Jurkat, Clone E6-1 (cell line): ENCODE data around the gene PSMB9.
"Not testable (repeated sequence)": the region's sequence is repeated elsewhere in the genome, so short reads cannot be mapped to it uniquely, and the experiment has no call there.

ENCODE experiments used
- DNase-seq: peaks from one replicate; pipeline ENCODE4 v3.0.0-alpha.2; 2011; ENCODE audit warnings: low read depth, low spot score
- H3K4me3 ChIP-seq: 2 replicates; pipeline ENCODE4 v1.5.1; 2011; ENCODE audit warnings: mild to moderate bottlenecking, low read length, control low read depth, moderate library complexity

Gene PSMB9

GRCh38 chr6:32855467-32856174, 1.6 kb downstream of the PSMB9 start:
- no peak overlapping the region for H3K4me3 ChIP-seq
- DNase-seq = no peak

GRCh38 chr6:32857156-32857891, 3.3 kb downstream of the PSMB9 start:
- no peak for DNase-seq
- H3K4me3 ChIP-seq = no peak overlapping the region

GRCh38 chr6:32858194-32858593, 4.2 kb downstream of the PSMB9 start:
- H3K4me3 ChIP-seq = no peak overlapping the region
- DNase-seq = no peak

GRCh38 chr6:32860674-32861073, 6.7 kb downstream of the PSMB9 start:
- no peak for DNase-seq
- no peak overlapping the region for H3K4me3 ChIP-seq

DNA sequence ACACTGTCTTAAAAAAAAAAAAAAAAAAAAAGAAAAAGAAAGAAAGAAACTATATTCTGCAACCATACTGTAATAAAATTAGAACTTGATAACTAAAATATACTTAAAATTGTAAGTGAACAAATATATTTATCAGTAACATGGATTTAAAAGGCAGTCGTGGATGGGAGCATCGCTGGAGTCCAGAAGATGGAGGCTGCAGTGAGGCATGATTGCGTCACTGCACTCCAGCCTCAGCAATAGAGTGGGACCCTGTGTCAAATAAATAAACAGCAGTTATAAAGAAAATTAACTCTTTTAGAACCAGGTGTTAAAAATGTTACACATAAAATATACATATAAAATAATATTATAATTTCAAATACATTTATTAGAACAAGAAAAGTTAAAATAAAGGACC, 8.7 kb downstream of the PSMB9 start:
- H3K4me3 ChIP-seq = no peak overlapping the region
- DNase-seq = no peak

DNA sequence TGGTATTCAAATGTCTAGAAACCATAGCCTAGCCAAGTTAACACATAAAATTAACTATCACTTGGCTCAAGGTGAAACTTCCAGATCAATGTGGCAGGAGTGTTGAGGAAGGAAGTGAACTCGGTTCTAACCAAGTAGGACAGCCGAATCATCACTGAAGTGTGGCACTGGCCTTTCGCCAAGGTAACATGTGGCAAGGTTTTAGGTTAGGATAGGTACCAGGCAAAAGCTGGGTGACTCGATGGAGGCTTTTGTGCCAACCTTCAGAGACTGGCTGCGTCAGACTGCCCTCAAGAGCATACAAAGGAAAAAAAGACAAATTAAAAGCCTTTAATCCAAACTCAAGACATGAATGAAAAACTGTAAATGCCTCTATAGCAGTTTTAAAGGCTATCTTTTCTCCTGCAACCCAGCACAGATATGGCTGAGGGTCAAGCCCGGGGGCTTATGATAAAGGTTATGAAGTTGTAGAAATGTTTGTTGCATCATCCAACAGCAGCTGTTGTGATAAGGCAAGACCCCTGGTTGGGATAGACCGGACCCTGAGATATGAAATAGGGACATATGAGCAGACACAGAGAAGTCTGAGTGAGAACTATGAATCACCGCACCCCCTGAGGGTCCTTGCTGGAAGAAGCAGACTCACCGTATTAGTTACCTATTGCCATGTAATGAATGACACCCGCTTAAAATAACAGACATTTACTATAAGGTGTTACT, 11.9 kb downstream of the PSMB9 start:
- no peak for DNase-seq
- H3K4me3 ChIP-seq = no peak overlapping the region

DNA sequence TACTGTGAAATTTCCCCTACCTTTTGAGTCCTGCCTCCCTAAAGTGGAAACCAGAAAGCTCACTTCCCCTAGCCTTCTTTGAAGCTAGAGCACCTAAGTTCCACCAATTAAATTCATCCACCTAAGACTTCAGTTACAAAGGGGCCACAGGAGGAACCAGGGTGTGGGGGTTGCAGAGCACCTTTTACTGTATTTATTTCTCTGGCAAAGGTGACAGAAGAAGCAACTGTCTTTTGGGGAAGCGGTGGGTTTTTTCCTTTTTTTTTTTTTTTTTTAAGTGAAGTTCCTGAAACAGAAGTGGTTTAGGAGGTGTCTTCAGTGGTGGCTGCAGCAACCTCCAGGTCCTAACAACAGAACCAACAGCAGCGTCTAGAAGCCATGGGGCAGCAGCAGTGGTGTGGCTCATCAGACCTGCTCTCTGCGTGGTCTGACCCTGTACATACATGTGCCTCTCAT, 13.1 kb downstream of the PSMB9 start:
- DNase-seq = no peak
- H3K4me3 ChIP-seq = no peak overlapping the region

DNA sequence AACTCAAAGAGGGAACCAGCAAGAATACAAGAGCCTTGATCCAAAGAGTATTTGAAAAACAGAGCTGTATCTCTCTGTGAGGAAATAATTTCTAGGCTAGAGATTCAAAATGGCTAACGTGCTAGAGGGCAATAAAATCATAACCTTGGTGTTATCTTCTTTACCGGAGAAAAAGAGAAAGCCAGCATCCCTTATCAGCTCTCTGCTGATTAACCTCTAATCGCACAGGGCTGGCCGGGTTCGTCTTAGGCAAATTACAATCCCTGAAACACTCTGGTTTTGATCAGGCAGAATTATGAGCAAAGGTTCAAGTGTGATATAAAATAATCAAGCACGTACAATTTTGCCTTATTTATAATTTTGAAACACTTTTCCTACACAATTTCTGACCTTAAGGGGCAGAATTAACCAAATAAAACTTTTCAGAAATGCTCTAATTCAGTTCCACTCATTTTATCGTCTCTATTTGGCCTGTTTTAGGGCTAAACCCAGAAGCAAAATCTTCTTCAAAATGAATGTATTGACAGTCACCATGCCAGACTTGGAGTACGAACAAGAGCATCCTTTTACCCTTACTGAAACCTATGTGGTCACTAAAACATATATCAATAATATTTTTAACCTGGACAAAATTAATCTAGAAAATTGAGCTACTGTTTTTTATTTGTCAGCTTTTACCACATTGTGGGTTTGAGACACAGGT, 13.7 kb downstream of the PSMB9 start:
- no peak for DNase-seq
- H3K4me3 ChIP-seq = no peak overlapping the region

GRCh38 chr6:32868257-32868788, 14.3 kb downstream of the PSMB9 start:
- H3K4me3 ChIP-seq = no peak overlapping the region
- peak; percentile 80 for DNase-seq

- not testable (repeated sequence) for DNase-seq, H3K4me3 ChIP-seq
Measured at GRCh38 chr6:32873947-32874346, 20.0 kb downstream of the PSMB9 start.

- no peak overlapping the region for H3K4me3 ChIP-seq
- DNase-seq = no peak
Measured at GRCh38 chr6:32876603-32877002, 22.6 kb downstream of the PSMB9 start.

- H3K4me3 ChIP-seq = no peak overlapping the region
- no peak for DNase-seq
Measured at GRCh38 chr6:32879691-32880090, 25.7 kb downstream of the PSMB9 start.

DNA sequence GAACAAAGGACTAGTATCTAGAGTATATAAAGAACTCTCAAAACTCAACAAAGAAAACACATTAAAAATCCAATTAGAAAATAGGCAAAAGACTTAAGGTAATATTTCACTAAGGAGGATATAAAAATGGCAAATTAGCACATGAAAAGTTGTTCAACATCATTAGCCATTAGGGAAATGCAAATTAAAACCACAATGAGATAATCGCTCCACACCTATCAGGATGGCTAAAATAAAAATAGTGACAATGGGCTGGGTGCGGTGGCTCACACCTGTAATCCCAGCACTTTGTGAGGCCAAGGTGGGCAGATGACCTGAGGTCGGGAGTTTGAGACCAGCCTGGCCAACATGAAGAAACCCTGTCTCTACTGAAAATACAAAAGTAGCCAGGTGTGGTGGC, 27.0 kb downstream of the PSMB9 start:
- not testable (repeated sequence) for DNase-seq, H3K4me3 ChIP-seq

- no peak for DNase-seq
Measured at GRCh38 chr6:32882879-32883250, 28.9 kb downstream of the PSMB9 start.

DNA sequence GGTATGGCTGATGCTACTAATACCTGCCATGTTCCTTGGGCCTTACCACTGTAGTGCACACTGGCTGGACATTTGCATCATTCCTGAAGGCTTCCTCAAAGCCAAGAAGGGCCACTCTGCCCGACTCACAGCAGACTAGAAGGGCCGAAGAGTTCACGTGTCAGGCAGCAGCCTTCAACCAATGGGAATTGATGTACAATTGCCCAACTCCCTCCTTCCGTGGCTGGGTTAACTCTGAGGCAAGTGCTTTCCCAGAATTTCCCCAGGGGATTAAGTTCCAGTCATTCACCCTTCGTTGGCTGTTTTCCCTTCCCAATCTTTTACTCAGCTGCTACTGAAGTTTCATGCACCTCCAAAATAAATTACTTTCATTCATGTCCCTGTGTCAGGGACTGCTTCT, 29.8 kb downstream of the PSMB9 start:
- no peak overlapping the region for H3K4me3 ChIP-seq
- DNase-seq = no peak

More at GRCh38 chr6:32882879-32883250, 28.9 kb downstream of the PSMB9 start:
- no peak overlapping the region for H3K4me3 ChIP-seq

- H3K4me3 ChIP-seq = no peak overlapping the region
- peak; percentile 80 for DNase-seq
Measured at GRCh38 chr6:32885698-32886286, 31.8 kb downstream of the PSMB9 start.

DNA sequence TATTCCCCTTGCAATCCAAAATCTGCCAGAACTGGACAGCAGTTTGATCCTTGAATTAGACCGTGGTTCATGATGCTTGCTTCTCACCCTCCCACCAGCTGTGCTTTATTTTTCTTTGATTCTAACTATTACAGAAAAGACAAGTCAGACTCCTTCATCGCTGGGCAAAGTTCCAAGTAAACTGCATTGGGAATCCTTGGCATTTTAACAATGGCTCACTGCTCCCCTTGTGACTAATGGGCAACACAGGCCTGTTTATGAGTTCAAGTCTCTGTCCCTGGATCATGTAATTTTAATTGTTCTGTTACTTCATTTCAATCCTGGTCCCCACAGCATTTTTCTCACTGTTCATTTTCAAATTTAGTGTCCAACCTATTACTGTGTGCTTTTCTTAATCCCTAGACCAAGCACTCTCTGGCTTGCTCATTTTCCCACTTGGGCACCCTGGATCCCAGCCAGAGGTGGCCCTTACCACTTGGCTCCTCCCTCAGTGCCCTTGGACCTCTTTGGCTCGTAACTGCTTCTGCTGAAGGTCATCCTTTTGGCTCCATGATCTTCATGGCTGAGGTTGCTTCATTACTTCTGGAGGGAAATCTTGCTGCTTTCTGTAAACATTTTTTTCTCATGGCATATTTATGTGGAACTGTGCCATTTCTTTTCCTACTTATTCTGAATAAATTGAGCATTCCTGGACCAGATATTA, 32.8 kb downstream of the PSMB9 start:
- no peak for DNase-seq

DNA sequence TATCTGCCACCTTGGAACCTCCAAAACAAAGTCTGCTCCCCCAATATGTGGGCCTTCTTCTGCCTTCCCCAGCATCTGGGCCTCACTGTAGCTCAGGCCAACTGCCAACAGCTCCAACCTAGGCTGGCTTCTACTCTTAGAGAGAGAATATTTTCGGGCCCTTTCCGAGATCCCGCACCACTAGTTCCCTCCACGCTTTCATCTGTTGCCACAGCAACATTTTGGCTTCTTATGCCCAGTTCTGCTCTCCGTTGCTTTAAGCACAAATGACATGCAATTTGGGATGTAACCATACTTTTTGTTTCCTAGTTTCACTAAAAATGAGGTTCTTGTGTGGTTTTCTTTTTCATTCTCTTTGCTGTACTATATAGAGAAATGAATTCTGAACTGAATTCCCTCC, 33.6 kb downstream of the PSMB9 start:
- no peak for DNase-seq
- H3K4me3 ChIP-seq = no peak overlapping the region

More for the DNA sequence above, 32.8 kb downstream of the PSMB9 start:
- no peak overlapping the region for H3K4me3 ChIP-seq
